Measurements from ENCODE around the gene COA6. TPM values are rescaled to one million over a fixed set of nuclear protein-coding genes. Genes with fewer than 3 reads are reported as not detected.
A peak's percentile ranks its signal among the peaks of the same experiment; 100 is the strongest.

The COA6 gene
- total RNA-seq, 1 experiment from 2014 or later = 47.9 TPM

DNA sequence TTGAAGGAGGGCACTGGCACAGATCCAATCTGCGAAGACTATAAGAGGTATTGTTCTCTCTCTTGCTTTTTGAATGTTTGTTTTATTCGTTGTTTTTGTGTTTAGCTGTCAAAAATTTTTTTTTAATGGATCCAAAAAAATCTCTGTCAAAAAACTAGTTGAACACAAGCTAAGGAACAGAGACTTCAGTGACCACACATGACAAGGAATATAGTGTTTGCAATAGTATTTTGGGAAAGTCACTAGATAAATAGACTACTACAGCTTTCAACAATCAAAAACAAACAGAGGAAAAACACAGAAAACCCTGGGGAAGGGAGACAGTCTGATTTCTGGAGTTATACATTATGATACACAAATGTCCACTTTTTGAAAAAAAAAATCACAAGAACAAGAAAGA, 36.9 kb upstream of the COA6 start (continued):
- TF ChIP-seq, protein P1, sequence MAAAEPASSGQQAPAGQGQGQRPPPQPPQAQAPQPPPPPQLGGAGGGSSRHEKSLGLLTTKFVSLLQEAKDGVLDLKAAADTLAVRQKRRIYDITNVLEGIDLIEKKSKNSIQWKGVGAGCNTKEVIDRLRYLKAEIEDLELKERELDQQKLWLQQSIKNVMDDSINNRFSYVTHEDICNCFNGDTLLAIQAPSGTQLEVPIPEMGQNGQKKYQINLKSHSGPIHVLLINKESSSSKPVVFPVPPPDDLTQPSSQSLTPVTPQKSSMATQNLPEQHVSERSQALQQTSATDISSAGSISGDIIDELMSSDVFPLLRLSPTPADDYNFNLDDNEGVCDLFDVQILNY (CRISPR knock-in tag; IDR thresholded peaks at IDR 0.05) = no peak
- TF ChIP-seq IRF2 (CRISPR knock-in tag; IDR thresholded peaks at IDR 0.05; ENCODE audit: borderline replicate concordance, low read depth) = no peak
- TF ChIP-seq, protein P2, sequence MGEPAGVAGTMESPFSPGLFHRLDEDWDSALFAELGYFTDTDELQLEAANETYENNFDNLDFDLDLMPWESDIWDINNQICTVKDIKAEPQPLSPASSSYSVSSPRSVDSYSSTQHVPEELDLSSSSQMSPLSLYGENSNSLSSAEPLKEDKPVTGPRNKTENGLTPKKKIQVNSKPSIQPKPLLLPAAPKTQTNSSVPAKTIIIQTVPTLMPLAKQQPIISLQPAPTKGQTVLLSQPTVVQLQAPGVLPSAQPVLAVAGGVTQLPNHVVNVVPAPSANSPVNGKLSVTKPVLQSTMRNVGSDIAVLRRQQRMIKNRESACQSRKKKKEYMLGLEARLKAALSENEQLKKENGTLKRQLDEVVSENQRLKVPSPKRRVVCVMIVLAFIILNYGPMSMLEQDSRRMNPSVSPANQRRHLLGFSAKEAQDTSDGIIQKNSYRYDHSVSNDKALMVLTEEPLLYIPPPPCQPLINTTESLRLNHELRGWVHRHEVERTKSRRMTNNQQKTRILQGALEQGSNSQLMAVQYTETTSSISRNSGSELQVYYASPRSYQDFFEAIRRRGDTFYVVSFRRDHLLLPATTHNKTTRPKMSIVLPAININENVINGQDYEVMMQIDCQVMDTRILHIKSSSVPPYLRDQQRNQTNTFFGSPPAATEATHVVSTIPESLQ (CRISPR knock-in tag; IDR thresholded peaks at IDR 0.05) = no peak
- no peak for TF ChIP-seq KAT7 (CRISPR knock-in tag; IDR thresholded peaks at IDR 0.05; ENCODE audit: borderline replicate concordance)
- no peak for TF ChIP-seq FOXP1 (CRISPR knock-in tag; IDR thresholded peaks at IDR 0.05; ENCODE audit: borderline replicate concordance)
- TF ChIP-seq SP1 (CRISPR knock-in tag; conservative IDR thresholded peaks at IDR 0.05) = no peak
- TF ChIP-seq NR2C2 (CRISPR knock-in tag; IDR thresholded peaks at IDR 0.05) = no peak
- TF ChIP-seq, protein P3, sequence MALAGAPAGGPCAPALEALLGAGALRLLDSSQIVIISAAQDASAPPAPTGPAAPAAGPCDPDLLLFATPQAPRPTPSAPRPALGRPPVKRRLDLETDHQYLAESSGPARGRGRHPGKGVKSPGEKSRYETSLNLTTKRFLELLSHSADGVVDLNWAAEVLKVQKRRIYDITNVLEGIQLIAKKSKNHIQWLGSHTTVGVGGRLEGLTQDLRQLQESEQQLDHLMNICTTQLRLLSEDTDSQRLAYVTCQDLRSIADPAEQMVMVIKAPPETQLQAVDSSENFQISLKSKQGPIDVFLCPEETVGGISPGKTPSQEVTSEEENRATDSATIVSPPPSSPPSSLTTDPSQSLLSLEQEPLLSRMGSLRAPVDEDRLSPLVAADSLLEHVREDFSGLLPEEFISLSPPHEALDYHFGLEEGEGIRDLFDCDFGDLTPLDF (CRISPR knock-in tag; IDR thresholded peaks at IDR 0.05) = no peak

DNA sequence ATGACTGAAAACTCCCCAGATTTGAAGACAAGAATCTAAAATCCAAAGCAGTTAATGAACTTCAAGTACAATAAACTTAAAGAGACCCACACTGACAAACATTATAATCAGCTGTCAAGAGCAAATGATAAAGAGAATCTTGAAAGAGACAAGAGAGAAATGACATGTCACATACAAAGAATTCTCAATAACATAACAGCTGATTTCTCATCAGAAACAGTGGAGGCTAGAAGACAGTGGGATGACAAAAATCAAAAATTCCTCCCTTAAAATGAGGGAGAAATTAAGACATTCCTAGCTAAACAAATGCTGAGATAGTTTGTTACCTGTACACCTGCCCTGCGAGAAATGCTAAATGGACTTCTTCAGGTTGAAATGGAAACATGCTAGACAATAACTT, 36.0 kb upstream of the COA6 start:
- CTCF ChIA-PET = interaction anchor here (2.5 to 3.0 kb wide), 2 partner anchors 10 to 14 kb away, joined by 8 to 10 read pairs; no protein-coding TSS in a partner anchor
- TF ChIP-seq, protein P4, sequence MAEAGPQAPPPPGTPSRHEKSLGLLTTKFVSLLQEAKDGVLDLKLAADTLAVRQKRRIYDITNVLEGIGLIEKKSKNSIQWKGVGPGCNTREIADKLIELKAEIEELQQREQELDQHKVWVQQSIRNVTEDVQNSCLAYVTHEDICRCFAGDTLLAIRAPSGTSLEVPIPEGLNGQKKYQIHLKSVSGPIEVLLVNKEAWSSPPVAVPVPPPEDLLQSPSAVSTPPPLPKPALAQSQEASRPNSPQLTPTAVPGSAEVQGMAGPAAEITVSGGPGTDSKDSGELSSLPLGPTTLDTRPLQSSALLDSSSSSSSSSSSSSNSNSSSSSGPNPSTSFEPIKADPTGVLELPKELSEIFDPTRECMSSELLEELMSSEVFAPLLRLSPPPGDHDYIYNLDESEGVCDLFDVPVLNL (CRISPR knock-in tag; IDR thresholded peaks at IDR 0.05; ENCODE audit: borderline replicate concordance, low read depth) = no peak
- TF ChIP-seq ZNF317 (CRISPR knock-in tag; IDR thresholded peaks at IDR 0.05; ENCODE audit: borderline replicate concordance, low read depth) = peak; percentile 57; the same call in 1 of the 2 replicates
- TF ChIP-seq, protein P5, sequence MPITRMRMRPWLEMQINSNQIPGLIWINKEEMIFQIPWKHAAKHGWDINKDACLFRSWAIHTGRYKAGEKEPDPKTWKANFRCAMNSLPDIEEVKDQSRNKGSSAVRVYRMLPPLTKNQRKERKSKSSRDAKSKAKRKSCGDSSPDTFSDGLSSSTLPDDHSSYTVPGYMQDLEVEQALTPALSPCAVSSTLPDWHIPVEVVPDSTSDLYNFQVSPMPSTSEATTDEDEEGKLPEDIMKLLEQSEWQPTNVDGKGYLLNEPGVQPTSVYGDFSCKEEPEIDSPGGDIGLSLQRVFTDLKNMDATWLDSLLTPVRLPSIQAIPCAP (CRISPR knock-in tag; IDR thresholded peaks at IDR 0.05) = no peak
- TF ChIP-seq, protein P6, sequence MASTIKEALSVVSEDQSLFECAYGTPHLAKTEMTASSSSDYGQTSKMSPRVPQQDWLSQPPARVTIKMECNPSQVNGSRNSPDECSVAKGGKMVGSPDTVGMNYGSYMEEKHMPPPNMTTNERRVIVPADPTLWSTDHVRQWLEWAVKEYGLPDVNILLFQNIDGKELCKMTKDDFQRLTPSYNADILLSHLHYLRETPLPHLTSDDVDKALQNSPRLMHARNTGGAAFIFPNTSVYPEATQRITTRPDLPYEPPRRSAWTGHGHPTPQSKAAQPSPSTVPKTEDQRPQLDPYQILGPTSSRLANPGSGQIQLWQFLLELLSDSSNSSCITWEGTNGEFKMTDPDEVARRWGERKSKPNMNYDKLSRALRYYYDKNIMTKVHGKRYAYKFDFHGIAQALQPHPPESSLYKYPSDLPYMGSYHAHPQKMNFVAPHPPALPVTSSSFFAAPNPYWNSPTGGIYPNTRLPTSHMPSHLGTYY (CRISPR knock-in tag; IDR thresholded peaks at IDR 0.05) = no peak
- Mint-ChIP-seq H3K27ac (no peak overlapping the region), H3K4me1 (peaks cover 3% of the 10 kb centered on the region; the same call in 1 of the 2 replicates), H3K4me3 (no peak overlapping the region), H3K36me3 (peaks cover 10% of the 10 kb centered on the region), H3K9me3 (peaks cover 60% of the 10 kb centered on the region), H3K27me3 (ENCODE audit: low read depth) (no peaks in the 10 kb centered on the region; the same call in 1 of the 2 replicates)
- DNase-seq (ENCODE audit: low spot score) (no peak), ATAC-seq (no peak)
- POLR2A ChIA-PET = no interaction called here

DNA sequence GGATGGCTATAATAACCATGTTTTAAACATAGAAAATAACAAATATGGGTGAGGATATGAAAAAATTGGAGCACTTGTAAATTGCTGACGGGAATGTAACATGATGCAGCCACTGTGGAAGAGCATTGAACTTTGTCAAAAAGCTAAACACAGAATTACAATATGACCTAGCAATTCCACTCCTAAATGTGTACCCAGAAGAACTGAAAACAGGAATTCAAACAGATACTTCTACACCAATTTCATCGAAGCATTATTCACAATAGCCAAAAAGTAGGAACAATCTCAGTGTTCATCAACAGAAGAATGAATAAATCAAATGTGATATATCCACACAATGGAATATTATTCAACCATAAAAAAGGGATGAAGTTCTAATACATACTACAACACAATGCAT, 32.7 kb upstream of the COA6 start:
- POLR2A ChIA-PET = no interaction called here
- ATAC-seq = no peak
- no peak overlapping the region for H3K27ac Mint-ChIP-seq
- no peak for TF ChIP-seq FOXP1 (CRISPR knock-in tag; IDR thresholded peaks at IDR 0.05; ENCODE audit: borderline replicate concordance)
- TF ChIP-seq, protein P7, sequence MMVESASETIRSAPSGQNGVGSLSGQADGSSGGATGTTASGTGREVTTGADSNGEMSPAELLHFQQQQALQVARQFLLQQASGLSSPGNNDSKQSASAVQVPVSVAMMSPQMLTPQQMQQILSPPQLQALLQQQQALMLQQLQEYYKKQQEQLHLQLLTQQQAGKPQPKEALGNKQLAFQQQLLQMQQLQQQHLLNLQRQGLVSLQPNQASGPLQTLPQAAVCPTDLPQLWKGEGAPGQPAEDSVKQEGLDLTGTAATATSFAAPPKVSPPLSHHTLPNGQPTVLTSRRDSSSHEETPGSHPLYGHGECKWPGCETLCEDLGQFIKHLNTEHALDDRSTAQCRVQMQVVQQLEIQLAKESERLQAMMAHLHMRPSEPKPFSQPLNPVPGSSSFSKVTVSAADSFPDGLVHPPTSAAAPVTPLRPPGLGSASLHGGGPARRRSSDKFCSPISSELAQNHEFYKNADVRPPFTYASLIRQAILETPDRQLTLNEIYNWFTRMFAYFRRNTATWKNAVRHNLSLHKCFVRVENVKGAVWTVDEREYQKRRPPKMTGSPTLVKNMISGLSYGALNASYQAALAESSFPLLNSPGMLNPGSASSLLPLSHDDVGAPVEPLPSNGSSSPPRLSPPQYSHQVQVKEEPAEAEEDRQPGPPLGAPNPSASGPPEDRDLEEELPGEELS (CRISPR knock-in tag; IDR thresholded peaks at IDR 0.05) = no peak
- TF ChIP-seq TCF7 (CRISPR knock-in tag; IDR thresholded peaks at IDR 0.05; ENCODE audit: low read depth) = no peak
- TF ChIP-seq, protein P6 (CRISPR knock-in tag; IDR thresholded peaks at IDR 0.05) = no peak
- TF ChIP-seq ZNF232 (CRISPR knock-in tag; IDR thresholded peaks at IDR 0.05) = no peak
- TF ChIP-seq ZNF423 (CRISPR knock-in tag; IDR thresholded peaks at IDR 0.05) = no peak
- TF ChIP-seq, protein P8, sequence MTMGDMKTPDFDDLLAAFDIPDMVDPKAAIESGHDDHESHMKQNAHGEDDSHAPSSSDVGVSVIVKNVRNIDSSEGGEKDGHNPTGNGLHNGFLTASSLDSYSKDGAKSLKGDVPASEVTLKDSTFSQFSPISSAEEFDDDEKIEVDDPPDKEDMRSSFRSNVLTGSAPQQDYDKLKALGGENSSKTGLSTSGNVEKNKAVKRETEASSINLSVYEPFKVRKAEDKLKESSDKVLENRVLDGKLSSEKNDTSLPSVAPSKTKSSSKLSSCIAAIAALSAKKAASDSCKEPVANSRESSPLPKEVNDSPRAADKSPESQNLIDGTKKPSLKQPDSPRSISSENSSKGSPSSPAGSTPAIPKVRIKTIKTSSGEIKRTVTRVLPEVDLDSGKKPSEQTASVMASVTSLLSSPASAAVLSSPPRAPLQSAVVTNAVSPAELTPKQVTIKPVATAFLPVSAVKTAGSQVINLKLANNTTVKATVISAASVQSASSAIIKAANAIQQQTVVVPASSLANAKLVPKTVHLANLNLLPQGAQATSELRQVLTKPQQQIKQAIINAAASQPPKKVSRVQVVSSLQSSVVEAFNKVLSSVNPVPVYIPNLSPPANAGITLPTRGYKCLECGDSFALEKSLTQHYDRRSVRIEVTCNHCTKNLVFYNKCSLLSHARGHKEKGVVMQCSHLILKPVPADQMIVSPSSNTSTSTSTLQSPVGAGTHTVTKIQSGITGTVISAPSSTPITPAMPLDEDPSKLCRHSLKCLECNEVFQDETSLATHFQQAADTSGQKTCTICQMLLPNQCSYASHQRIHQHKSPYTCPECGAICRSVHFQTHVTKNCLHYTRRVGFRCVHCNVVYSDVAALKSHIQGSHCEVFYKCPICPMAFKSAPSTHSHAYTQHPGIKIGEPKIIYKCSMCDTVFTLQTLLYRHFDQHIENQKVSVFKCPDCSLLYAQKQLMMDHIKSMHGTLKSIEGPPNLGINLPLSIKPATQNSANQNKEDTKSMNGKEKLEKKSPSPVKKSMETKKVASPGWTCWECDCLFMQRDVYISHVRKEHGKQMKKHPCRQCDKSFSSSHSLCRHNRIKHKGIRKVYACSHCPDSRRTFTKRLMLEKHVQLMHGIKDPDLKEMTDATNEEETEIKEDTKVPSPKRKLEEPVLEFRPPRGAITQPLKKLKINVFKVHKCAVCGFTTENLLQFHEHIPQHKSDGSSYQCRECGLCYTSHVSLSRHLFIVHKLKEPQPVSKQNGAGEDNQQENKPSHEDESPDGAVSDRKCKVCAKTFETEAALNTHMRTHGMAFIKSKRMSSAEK (CRISPR knock-in tag; IDR thresholded peaks at IDR 0.05; ENCODE audit: borderline replicate concordance) = no peak

More for the DNA sequence above, 32.7 kb upstream of the COA6 start:
- Mint-ChIP-seq H3K36me3 (peaks cover 10% of the 10 kb centered on the region), H3K9me3 (peaks cover 64% of the 10 kb centered on the region), H3K4me3 (no peak overlapping the region), H3K27me3 (ENCODE audit: low read depth) (no peaks in the 10 kb centered on the region; the same call in none of the 2 replicates), H3K4me1 (no peaks in the 10 kb centered on the region)
- CTCF ChIA-PET = no interaction called here
- DNase-seq (ENCODE audit: low spot score) = no peak

All from WTC11 (cell line).